Heart left ventricle (tissue), 13 donors: Measurements from ENCODE around the gene CRYBG2.

Experiments
- CTCF ChIP-seq, 12 donors: fragments of 200-600 bp; sonication (generic) in 4 of 12; IDR thresholded peaks; one replicate each; pipeline versions ENCODE4 v1.5.0 to v1.8.0; 2018 to 2022; ENCODE audit warnings: antibody characterized with exemption in 12 of 12, mild to moderate bottlenecking in 5 of 12
- POLR2A ChIP-seq, 2 donors: fragments of 450-650 bp; IDR thresholded peaks; one replicate each; pipeline ENCODE4 v1.6.1; 2017; ENCODE audit warnings: antibody characterized with exemption in 2 of 2, mild to moderate bottlenecking in 2 of 2, moderate library complexity in 2 of 2
- donor health status: ischemic (EF 13 %, LVEDD 7.1; RV severe dilation, severe dysfunction).
- donor health status: DM: no; HTN: yes; CAD: no.
- donor health status: DM: no; HTN: no; CAD: no.
- donor health status: ischemic (EF 25% LVEDD 6.9; RV normal size, moderate dysfunction).
- donor health status: ischemic (EF 25% LVEDD 5.7; RV mildly dilated, moderate dysfunction).
- donor health status: ischemic (EF 35%, LVEDD 5.7; RV mildly dilated, moderate dysfunction).
- donor health status: nonischemic (EF 11% LVEDD 7.7; RV severe dilation, severe dysfunction).
- donor health status: DM: yes; HTN: yes; CAD: no.
- donor health status: PGD.
- donor health status: ischemic (EF 29% LVEDD 5.4; RV normal size, mild dysfunction).
- donor health status: nonischemic (EF 23%, LVEDD 6.1; RV moderate dilation, normal function).

- no peak for TF ChIP-seq POLR2A (IDR thresholded peaks at IDR 0.05)
- no peak for TF ChIP-seq CTCF (IDR thresholded peaks at IDR 0.05)
Observed at GRCh38 chr1:26278303-26278702, 75.6 kb downstream of the CRYBG2 start.
